GM12872 (cell line): Measurements from ENCODE around the gene ACTN1.

Source experiments
- CTCF ChIP-seq: IDR thresholded peaks from 3 replicates; pipeline ENCODE4 v1.5.1; 2011; ENCODE audit warnings: low read depth, mild to moderate bottlenecking, low read length, moderate library complexity; ENCODE audit not compliant: insufficient read depth

The ACTN1 gene

GRCh38 chr14:69002069-69002468 lies 23.0 kb upstream of the ACTN1 start:
- no peak for TF ChIP-seq CTCF

- no peak for TF ChIP-seq CTCF
Observed at GRCh38 chr14:69001375-69001774, 22.3 kb upstream of the ACTN1 start.

GRCh38 chr14:68998062-68998461 lies 19.0 kb upstream of the ACTN1 start:
- no peak for TF ChIP-seq CTCF

GRCh38 chr14:68995731-68996130 lies 16.6 kb upstream of the ACTN1 start:
- no peak for TF ChIP-seq CTCF

- no peak for TF ChIP-seq CTCF
Observed at GRCh38 chr14:68994056-68994455, 15.0 kb upstream of the ACTN1 start.

- no peak for TF ChIP-seq CTCF
Observed at GRCh38 chr14:68987653-68988036, 8.5 kb upstream of the ACTN1 start.

- TF ChIP-seq CTCF = no peak
Observed at GRCh38 chr14:68986926-68987652, 8.0 kb upstream of the ACTN1 start.
